HepG2 (cell line): ENCODE data around the gene MROH2A. TPM values are rescaled to one million over a fixed set of nuclear protein-coding genes. Genes with fewer than 3 reads are reported as not detected.

Experiments
- ATAC-seq: fragments of 200-7000 bp; cut with Tn5 transposase; 3 replicates; pipeline ENCODE4 v1.9.1; 2020; ENCODE audit warnings: mild to moderate bottlenecking, moderate library complexity
- BruUV-seq: library from RNA; stranded (reverse); fragments of 400-500 nt; replicated peaks from 2 replicates; lab custom pipeline; 2021; lab: Mats Ljungman, UMichigan
- CTCF ChIA-PET: fragments of 300-600 bp; formaldehyde crosslinking; extraction: SDS; loops from one replicate; lab custom pipeline; 2021; ENCODE audit warnings: low total read pairs, inconsistent platforms, low intra/inter-chr PET ratio; lab: Yijun Ruan, JAX
- POLR2A ChIA-PET: fragments of 350-600 bp; sonication (Branson Sonifier 250); formaldehyde crosslinking; loops from one replicate; lab custom pipeline; 2020; ENCODE audit warnings: antibody characterized with exemption, inconsistent platforms; lab: Yijun Ruan, JAX
- DNase-seq: peaks from one replicate; pipeline ENCODE4 v3.0.0-alpha.2; 2015; ENCODE audit warnings: low spot score
- FAIRE-seq: peaks from 3 replicates; lab custom pipeline; 2011; peaks lifted over from hg19 to GRCh38; lab: Jason Lieb, UNC
- H2AFZ ChIP-seq: one replicate; pipeline ENCODE4 v1.6.1; 2011; ENCODE audit warnings: low read length, inconsistent platforms
- H3K27ac ChIP-seq: fragments of 300-600 bp; 3 replicates; pipeline ENCODE4 v1.8.0; 2011; ENCODE audit warnings: mixed run types, mild to moderate bottlenecking, mixed read lengths, low read length, inconsistent platforms; ENCODE audit not compliant: insufficient read depth; ENCODE audit errors: extremely low read length
- H3K27me3 ChIP-seq, 2 experiments: fragments of 200-600 bp in 1 of 2; 2 replicates in 1 of 2; 3 replicates in 1 of 2; pipeline versions ENCODE4 v1.6.0 to v1.8.0; 2011; ENCODE audit warnings: low read length in 2 of 2, mild to moderate bottlenecking in 2 of 2, moderate library complexity in 2 of 2, inconsistent platforms in 1 of 2; ENCODE audit not compliant: insufficient read depth in 2 of 2, control insufficient read depth in 1 of 2
- H3K36me3 ChIP-seq, 2 experiments: fragments of 200-600 bp in 1 of 2; replicated peaks in 1 of 2; 2 replicates in 1 of 2; 3 replicates in 1 of 2; pipeline versions ENCODE4 v1.5.1 to v1.8.0; 2011; ENCODE audit warnings: low read length in 2 of 2, inconsistent platforms in 1 of 2; ENCODE audit not compliant: insufficient read depth in 2 of 2, control insufficient read depth in 1 of 2
- H3K4me1 ChIP-seq: 2 replicates; pipeline ENCODE4 v1.5.1; 2012; ENCODE audit warnings: low read length, inconsistent platforms; ENCODE audit not compliant: insufficient read depth
- H3K4me2 ChIP-seq: 2 replicates; pipeline ENCODE4 v1.6.0; 2011; ENCODE audit warnings: low read depth, low read length, inconsistent platforms
- H3K4me3 ChIP-seq, 3 experiments: fragments of 200-600 bp in 1 of 3; sonication (generic), shearing (Covaris generic) in 1 of 3; replicated peaks in 1 of 3; 2 replicates each; pipeline ENCODE4 v1.5.1; 2011 to 2016; ENCODE audit warnings: low read length in 3 of 3, inconsistent platforms in 2 of 3, low read depth in 2 of 3, mild to moderate bottlenecking in 2 of 3, control low read depth in 1 of 3, mixed read lengths in 1 of 3; ENCODE audit not compliant: insufficient read depth in 1 of 3
- H3K79me2 ChIP-seq: one replicate; pipeline ENCODE4 v1.6.1; 2011; ENCODE audit warnings: low read length, inconsistent platforms; ENCODE audit not compliant: insufficient read depth
- H3K9ac ChIP-seq: 2 replicates; pipeline ENCODE4 v1.6.0; 2011; ENCODE audit warnings: mild to moderate bottlenecking, low read depth, low read length, inconsistent platforms; ENCODE audit not compliant: insufficient read depth
- H3K9me3 ChIP-seq: 2 replicates; pipeline ENCODE4 v1.5.1; 2012; ENCODE audit warnings: mild to moderate bottlenecking, low read length
- H4K20me1 ChIP-seq: 2 replicates; pipeline ENCODE4 v1.6.0; 2011; ENCODE audit warnings: inconsistent platforms, mild to moderate bottlenecking, low read length, moderate library complexity; ENCODE audit not compliant: insufficient read depth
- ATF2 ChIP-seq: sonication (generic); formaldehyde crosslinking; IDR thresholded peaks from 2 replicates; pipeline ENCODE4 v1.4.0; 2020; ENCODE audit warnings: missing genetic modification reagents
- CCDC6 ChIP-seq: sonication (generic); formaldehyde crosslinking; IDR thresholded peaks from 2 replicates; pipeline ENCODE4 v1.8.1; 2022; ENCODE audit warnings: mild to moderate bottlenecking, missing genetic modification reagents, moderate library complexity
- CEBPZ ChIP-seq: IDR thresholded peaks from 2 replicates; pipeline ENCODE4 v1.6.1; 2012; ENCODE audit warnings: low read length, improper control_type of control experiment
- DPF2 ChIP-seq: sonication (generic); formaldehyde crosslinking; IDR thresholded peaks from 2 replicates; pipeline ENCODE4 v1.4.0; 2020; ENCODE audit warnings: mild to moderate bottlenecking, low read depth, missing genetic modification reagents, borderline replicate concordance
- GFI1 ChIP-seq: sonication (generic); formaldehyde crosslinking; IDR thresholded peaks from 2 replicates; pipeline ENCODE4 v1.5.0; 2020; ENCODE audit warnings: missing genetic modification reagents, mild to moderate bottlenecking, borderline replicate concordance
- HOMEZ ChIP-seq: IDR thresholded peaks from 2 replicates; pipeline ENCODE4 v1.6.1; 2016; ENCODE audit warnings: low read depth
- ISX ChIP-seq: sonication (generic); formaldehyde crosslinking; conservative IDR thresholded peaks from 2 replicates; pipeline ENCODE4 v1.5.0; 2020; ENCODE audit warnings: missing genetic modification reagents
- MAZ ChIP-seq, 2 experiments: sonication (generic) in 1 of 2; formaldehyde crosslinking in 1 of 2; IDR thresholded peaks; 2 replicates each; pipeline versions ENCODE4 v1.5.0 to v1.6.1; 2012 to 2020; ENCODE audit warnings: low read depth in 2 of 2, mild to moderate bottlenecking in 2 of 2, borderline replicate concordance in 1 of 2, improper control_type of control experiment in 1 of 2, low read length in 1 of 2, missing genetic modification reagents in 1 of 2, moderate library complexity in 1 of 2
- MIER2 ChIP-seq: IDR thresholded peaks from 2 replicates; pipeline ENCODE4 v1.6.1; 2016; ENCODE audit warnings: missing biosample characterization, missing genetic modification reagents
- PAWR ChIP-seq: sonication (generic); formaldehyde crosslinking; IDR thresholded peaks from 2 replicates; pipeline ENCODE4 v1.4.0; 2020; ENCODE audit warnings: missing genetic modification reagents, mild to moderate bottlenecking, borderline replicate concordance
- RAD51 ChIP-seq: fragments of 450-650 bp; IDR thresholded peaks from 2 replicates; pipeline ENCODE4 v1.6.1; 2016; ENCODE audit warnings: borderline replicate concordance
- SP140L ChIP-seq: sonication (generic); formaldehyde crosslinking; IDR thresholded peaks from 2 replicates; pipeline ENCODE4 v1.4.0; 2020; ENCODE audit warnings: missing genetic modification reagents, borderline replicate concordance
- WIZ ChIP-seq: sonication (generic); formaldehyde crosslinking; IDR thresholded peaks from 2 replicates; pipeline ENCODE4 v1.5.1; 2020; ENCODE audit warnings: mild to moderate bottlenecking, missing genetic modification reagents
- ZC3H13 ChIP-seq: sonication (generic); formaldehyde crosslinking; IDR thresholded peaks from 2 replicates; pipeline ENCODE4 v1.8.1; 2023; ENCODE audit warnings: mild to moderate bottlenecking, missing genetic modification reagents, moderate library complexity
- ZNF670 ChIP-seq: sonication (generic); formaldehyde crosslinking; IDR thresholded peaks from 2 replicates; pipeline ENCODE4 v1.8.0; 2022; ENCODE audit warnings: mild to moderate bottlenecking, missing genetic modification reagents, borderline replicate concordance
- ZNF879 ChIP-seq: sonication (generic); formaldehyde crosslinking; IDR thresholded peaks from 2 replicates; pipeline ENCODE4 v1.8.1; 2023; ENCODE audit warnings: missing genetic modification reagents
- ZSCAN20 ChIP-seq: sonication (generic); formaldehyde crosslinking; IDR thresholded peaks from 2 replicates; pipeline ENCODE4 v1.4.0; 2020; ENCODE audit warnings: missing genetic modification reagents, mild to moderate bottlenecking, borderline replicate concordance
- WGBS: methylation state at CpG from one replicate; pipeline ENCODE4 v1.1.6; 2017; ENCODE audit warnings: low lambda C conversion rate; 5-methylcytosine and 5-hydroxymethylcytosine counted together
- in situ Hi-C: cut with HindIII; loops from 2 replicates; pipeline ENCODE4 v1.10.0; 2017; ENCODE audit warnings: low pct_unique_long_range_greater_than_20kb; ENCODE audit not compliant: extremely low pct_ligation_motif_present
- intact Hi-C: fragments of 100-400 bp; cut with micrococcal nuclease; formaldehyde crosslinking; loops from one replicate; pipeline ENCODE4 v1.10.0; 2022; ENCODE audit not compliant: unreplicated experiment
- polyA plus RNA-seq, 8 experiments: library from polyadenylated mRNA; depleted of rRNA in 3 of 8; stranded (reverse) in 7 of 8; unstranded in 1 of 8; fragments of >200 nt; fragmentation: Illumina TruSeq in 4 of 8; extraction: Trizol in 4 of 8; gene quantifications; 2 replicates each; pipeline versions ENCODE4 v1.2.1 to v1.2.3, GENCODE V29; 2011 to 2016; ENCODE audit warnings: low read depth in 4 of 8, missing spikeins in 1 of 8, mixed read lengths in 1 of 8; ENCODE audit not compliant: insufficient read depth in 1 of 8
- total RNA-seq, 5 experiments: library from RNA; depleted of rRNA; stranded (reverse); fragments of >200 nt; fragmentation: Illumina TruSeq; extraction: Trizol; gene quantifications; 2 replicates each; pipeline ENCODE4 v1.2.3, GENCODE V29; 2016; ENCODE audit warnings: low read depth in 1 of 5

Gene MROH2A
- total and polyA plus RNA-seq, 2 of the 13 experiments (the other 11 are each of a cell fraction or from before 2014, with no cell fraction given), result 0.03 to 0.04 TPM

GRCh38 chr2:233844064-233844807 is 66.1 kb downstream of the MROH2A start (continued):
- no peak for TF ChIP-seq ISX (CRISPR knock-in tag)
- TF ChIP-seq GFI1 (CRISPR knock-in tag), result no peak
- no peak for TF ChIP-seq MAZ (IDR thresholded peaks at IDR 0.05; ENCODE audit: borderline replicate concordance, low read depth, low read length)
- TF ChIP-seq MAZ (CRISPR knock-in tag; IDR thresholded peaks at IDR 0.05; ENCODE audit: low read depth), result no peak
- TF ChIP-seq SP140L, result no peak
- no peak for TF ChIP-seq WIZ (CRISPR knock-in tag)
- no peak for TF ChIP-seq CCDC6 (CRISPR knock-in tag)
- no peak for TF ChIP-seq MIER2 (CRISPR knock-in tag)
- no peak for TF ChIP-seq ZC3H13 (CRISPR knock-in tag)

GRCh38 chr2:233844836-233845235 is 66.7 kb downstream of the MROH2A start:
- Histone ChIP-seq H3K27ac (no peak overlapping the region), H3K27me3 (no peaks in the 10 kb centered on the region), H3K9ac (no peak overlapping the region), H3K4me2 (no peak overlapping the region), H3K9me3 (no peaks in the 10 kb centered on the region), H3K4me1 (peaks cover 8% of the 10 kb centered on the region; the same call in 1 of the 2 replicates), H3K79me2 (peaks cover 16% of the 10 kb centered on the region), H3K36me3 (peaks cover 68 to 98% of the 10 kb centered on the region in 2 experiments), H2AFZ (no peak overlapping the region), H3K4me3 (no peak overlapping the region), H4K20me1 (peaks cover 7% of the 10 kb centered on the region; the same call in 1 of the 2 replicates)
- ChIA-PET POLR2A (no interaction called here), CTCF (no interaction called here)
- BruUV-seq, result no TSS peak
- intact Hi-C loops, result no loop called here
- FAIRE-seq, result no peak
- in situ Hi-C loops, result loop anchor here (25.0 kb wide), 1 partner anchor 533 kb away; the partner anchor contains the start of gene SAG
- WGBS, result 85% methylated on average over 3 of the region's 3 CpGs
- no peak for ATAC-seq
- no peak for DNase-seq
- TF ChIP-seq ATF2 (CRISPR knock-in tag) (no peak), ZNF670 (CRISPR knock-in tag) (no peak), ZNF879 (no peak), ZSCAN20 (CRISPR knock-in tag) (no peak), DPF2 (CRISPR knock-in tag) (no peak), HOMEZ (CRISPR knock-in tag) (no peak), PAWR (CRISPR knock-in tag) (no peak), RAD51 (no peak), CEBPZ (no peak)
